GM18520 (cell line): ENCODE measurements around the gene KIAA1328.

ENCODE experiments used
- ATAC-seq: cut with Tn5 transposase; IDR thresholded peaks from one replicate; pipeline ENCODE4 v1.9.1; 2021; ENCODE audit not compliant: unreplicated experiment

The KIAA1328 gene

DNA sequence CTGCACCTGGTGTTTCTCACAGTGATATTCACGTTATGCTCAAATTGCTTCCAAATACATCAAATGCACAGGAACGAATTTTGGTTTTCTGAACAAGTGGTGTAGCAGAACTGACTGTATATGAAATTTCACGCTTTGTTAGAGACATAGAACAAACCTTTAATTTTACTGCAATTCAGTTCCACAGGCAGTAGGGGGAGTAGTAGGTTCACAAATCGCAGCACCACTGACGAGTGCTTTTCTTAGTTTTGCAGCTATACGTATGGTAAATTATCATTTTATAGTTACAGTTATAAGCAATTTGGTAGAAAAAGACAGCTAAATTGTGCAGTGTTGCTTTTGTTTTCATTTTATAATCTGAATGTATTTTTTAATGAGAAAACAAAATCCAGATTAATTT, 113.3 kb downstream of the KIAA1328 start:
- ATAC-seq = no peak

DNA sequence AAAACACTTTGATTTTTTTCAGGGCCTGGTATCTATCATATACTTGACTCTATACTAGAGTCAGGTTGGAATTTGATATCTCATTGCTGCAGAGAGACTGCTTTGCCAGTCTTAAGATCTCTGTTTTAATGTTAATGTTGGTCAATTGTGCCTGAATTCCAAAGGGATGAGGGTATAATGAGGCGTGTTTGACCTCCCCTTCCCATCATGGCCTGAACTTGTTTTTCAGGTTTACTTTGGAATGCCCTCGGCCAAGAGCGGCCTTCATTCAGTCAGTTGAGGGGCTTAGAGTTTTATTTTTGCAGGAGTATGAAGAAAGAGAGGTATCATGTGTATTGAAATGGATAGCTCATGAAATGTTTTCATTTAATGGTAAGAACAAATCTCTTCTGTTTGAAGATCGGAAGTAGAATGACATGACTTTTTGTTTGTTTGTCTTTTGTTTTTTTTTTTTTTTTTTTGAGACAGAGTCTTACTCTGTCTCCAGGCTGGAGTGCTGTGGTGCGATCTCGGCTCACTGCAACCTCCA, 119.0 kb downstream of the KIAA1328 start:
- no peak for ATAC-seq

DNA sequence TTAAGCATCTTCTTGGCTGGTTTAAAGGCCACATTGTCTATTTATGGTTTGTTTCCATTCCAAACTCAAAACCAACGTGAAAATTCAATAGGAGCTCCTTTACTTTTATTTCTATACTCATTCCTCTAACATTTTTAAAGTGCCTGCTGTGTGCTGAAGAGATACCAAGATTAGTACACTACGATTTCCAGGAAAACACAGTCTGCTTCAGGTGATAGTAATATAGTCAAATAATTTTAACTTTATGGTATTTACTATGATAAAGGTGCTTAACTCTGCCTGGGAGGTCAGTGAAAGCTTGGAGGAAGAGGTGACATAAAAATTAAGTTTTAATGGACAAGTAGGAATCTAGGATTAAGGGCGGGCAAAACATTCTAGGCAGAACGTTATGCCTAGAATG, 121.4 kb downstream of the KIAA1328 start:
- ATAC-seq = no peak

DNA sequence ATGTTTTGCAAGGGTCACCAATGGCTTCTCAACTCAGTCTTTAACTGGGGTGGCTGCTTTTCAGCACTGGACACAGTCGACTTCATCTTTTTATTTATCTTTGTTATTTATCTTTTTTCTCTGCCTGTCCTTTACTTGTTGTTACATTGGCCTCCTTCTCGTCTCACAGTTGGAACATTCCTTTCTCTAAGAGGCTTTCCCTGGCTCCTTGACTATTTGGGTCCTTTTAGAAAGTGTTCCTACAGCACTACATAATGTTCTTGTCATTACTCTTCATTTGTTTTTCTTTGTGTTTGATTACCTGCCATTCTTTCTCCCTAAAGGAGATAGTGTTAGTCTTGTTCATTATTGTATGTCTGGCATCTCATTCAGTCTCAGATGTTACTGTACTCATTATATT, 122.0 kb downstream of the KIAA1328 start:
- ATAC-seq = no peak

DNA sequence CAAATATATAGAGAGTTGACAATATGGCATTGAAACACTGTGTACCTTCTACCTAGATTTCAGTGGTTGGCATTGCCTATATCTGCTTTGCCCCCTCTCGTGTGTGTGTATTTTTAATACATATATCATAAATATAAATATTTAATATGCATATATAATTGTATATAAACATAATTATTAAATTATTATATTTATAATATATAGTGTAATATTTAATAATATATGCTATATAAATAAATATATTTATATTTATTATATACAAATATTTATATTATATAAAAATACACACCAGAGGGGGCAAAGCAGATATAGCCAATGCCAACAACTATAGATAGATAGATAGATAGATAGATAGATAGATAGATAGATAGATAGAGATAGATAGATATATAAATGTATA, 124.1 kb downstream of the KIAA1328 start:
- ATAC-seq = no peak

DNA sequence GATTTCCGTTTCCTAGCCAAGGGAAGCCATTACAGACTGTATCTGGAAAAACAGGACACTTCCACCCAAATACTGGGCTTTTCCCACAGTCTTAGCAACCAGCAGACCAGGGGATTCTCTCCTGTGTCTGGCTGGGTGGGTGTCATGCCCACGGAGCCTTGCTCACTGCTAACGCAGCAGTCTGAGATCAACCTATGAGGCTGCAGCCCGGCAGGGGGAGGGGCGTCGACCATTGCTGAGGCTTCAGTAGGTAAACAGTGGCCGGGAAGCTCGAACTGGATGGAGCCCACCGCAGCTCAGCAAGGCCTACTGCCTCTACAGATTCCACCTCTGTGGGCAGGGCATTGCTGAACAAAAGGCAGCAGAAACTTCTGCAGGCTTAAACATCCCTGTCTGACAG, 131.1 kb downstream of the KIAA1328 start:
- ATAC-seq = no peak

DNA sequence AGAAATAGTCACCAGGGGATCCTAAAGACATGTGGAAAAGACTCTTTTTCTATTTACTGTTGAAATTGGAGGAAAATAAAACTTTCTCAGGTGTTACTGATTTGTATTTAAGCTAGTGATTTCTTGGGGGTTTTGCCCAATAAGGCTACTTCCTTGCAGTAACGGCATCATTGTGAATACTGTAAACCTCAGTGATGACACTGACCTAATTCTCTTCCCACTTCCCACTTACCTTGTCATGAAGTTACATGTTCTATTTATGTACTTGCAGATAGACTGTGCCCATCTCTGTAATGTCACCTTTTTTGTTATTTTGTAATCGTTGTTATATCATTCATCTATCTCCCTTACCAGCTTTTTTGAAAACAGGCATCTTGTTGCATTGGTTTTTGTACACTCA, 134.5 kb downstream of the KIAA1328 start:
- ATAC-seq = no peak

DNA sequence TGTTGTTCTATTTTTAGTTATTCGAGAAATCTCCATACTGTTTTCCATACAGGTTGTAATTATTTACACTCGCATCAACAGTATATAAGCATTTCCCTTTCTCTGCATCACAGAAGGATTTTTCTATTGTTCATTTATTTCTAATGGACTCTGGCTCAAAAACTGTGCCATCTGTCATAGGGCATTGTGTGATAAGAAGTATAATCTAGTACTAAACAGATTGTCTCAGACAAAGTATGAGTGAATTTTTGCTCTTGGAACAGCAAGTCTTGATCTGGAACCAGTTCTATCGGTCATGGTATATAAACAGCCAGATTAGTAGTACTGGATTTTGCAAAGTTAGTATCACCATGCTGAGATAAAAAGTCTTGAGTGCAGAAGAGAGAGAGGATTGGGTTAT, 145.8 kb downstream of the KIAA1328 start:
- no peak for ATAC-seq

DNA sequence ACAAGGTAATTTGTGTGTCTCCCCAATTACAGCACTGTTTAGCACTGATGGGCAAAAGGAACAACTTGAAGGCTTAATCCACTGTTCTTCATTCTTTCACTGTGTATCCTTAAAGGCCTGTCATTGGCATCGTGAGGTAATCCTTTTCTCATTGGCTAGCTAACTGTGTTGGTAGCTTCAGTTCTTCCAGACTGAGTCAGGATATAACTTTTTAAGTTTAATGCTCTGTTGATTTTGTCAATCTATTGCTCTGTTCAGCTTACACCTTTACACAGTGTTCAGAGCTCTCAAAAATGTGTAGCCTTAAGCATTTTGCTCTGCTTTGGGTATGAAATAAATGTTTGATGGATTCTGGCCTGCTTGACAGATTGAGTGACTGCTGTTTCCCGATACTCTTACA, 148.2 kb downstream of the KIAA1328 start:
- ATAC-seq = no peak

DNA sequence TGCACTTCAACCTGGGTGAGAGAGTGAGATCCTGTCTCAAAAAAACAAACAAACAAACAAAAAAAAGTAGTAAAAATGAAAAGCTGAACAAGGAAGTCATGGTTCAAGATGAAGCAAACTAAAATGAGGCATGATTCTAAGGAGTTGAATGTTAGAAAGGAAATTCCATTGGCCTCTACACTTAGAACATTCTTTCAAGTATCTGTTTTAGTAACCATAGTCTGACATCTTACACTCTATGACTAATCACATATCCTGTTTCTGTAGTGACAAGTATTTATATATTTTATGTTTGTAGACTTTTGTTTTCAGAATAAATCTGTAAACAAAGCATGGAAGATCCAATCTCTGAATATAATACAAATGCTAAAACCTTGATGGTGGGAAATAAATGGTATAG, 164.1 kb downstream of the KIAA1328 start:
- no peak for ATAC-seq

DNA sequence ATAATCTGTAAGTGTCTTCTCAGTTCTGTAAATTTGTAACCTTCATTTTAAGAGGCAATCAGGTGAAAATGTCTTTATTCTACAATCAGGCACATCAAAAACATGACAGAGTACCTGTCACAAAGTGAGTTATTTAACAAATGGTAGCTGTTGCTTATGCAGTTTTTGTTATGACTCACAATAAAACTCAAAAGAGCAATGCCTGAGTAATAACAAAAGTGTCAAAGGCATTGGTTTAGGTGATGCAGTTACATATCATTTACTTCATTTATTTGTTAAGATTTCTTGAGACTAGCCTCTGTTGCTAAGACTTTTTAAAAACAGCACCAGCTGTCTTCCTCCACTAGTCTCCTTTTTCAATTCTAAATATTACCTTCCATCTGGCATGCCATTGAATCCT, 177.8 kb downstream of the KIAA1328 start:
- peak; percentile 88 for ATAC-seq

DNA sequence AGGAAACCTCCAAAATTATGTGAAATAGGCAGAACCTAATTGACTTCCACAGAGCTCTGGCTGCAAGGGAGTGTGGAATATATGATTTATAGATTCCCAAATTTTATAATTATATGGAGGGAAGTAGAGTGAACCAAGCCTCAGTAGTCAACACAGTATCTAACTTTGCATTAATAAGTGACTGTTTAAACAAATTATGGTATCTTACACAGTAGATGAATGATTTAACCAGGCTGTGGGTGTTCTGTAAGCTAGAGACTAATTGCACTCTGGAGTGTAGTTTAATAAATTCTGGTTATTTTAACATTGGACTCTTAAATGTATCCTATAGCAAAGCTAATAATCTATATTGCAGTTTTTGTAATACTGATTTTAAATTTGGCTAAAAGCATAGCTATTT, 183.5 kb downstream of the KIAA1328 start:
- ATAC-seq = no peak

DNA sequence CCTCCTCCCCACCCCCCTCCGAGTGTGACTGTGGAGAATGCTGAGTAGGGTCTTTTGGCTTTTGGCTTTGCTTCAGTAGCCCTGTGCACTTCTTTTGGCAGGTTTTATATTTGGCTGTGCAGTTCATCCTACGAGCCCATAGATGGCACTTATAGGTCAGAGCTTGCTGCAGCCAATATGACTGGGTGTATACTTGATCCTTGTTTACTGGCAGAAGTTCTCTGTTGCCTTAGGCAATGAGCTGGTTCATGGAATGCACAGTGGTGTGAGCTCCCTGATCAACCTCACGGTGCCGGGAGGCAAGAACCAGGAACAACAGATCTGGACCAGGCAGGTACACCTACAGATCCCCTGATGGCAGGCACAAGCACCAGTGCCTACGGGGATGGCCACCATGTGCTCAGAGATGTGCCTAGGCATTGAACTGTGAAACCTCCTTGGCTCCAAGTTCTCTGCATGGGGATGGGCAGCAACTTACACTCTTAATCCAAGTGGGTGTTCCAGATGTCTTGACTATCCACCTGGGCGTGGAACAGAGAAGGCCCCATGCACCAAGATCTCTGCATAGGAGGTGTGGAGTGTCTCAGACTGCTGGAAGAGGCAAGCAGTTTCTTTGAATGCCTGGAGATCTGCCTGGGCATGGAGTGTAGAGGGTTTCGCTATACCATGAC, 190.4 kb downstream of the KIAA1328 start:
- ATAC-seq = no peak

DNA sequence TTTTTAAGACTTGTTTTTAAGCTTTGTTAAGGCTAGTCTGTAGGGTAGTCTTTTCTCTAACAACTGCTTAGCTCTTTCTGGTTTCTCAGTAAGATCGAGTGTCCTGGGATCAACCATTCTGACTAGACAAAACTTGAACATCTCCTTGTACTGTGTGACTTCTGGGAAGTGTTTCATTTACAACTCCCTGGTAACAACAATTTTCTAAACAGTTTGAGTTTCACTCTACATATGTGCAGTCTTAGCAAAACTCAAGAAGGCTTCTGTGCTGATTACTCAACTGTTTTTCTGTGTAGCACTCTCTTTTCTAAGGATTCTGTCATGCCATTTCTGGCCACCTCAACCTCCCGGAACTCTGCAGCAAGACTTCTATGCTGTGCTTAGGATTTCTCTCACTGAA, 204.5 kb downstream of the KIAA1328 start:
- ATAC-seq = no peak

DNA sequence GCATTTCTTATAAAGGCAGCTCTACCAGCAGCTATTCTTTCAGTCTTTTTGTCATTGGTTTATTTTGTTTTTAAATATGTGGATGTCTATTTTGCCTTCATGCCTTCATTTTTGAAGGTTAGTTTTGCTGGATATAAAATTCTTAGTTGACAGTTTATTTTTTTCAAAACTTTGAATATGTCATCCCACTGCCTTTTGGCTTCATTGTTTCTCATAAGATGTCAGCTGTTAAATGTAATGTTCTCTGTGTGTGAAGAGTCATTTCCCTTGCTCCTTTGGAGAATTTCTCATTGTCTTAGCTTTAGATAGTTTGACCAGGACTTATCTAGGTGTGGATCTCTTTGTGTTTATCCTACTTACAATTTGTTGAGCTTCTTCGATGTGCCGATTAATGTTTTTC, 213.5 kb downstream of the KIAA1328 start:
- no peak for ATAC-seq

DNA sequence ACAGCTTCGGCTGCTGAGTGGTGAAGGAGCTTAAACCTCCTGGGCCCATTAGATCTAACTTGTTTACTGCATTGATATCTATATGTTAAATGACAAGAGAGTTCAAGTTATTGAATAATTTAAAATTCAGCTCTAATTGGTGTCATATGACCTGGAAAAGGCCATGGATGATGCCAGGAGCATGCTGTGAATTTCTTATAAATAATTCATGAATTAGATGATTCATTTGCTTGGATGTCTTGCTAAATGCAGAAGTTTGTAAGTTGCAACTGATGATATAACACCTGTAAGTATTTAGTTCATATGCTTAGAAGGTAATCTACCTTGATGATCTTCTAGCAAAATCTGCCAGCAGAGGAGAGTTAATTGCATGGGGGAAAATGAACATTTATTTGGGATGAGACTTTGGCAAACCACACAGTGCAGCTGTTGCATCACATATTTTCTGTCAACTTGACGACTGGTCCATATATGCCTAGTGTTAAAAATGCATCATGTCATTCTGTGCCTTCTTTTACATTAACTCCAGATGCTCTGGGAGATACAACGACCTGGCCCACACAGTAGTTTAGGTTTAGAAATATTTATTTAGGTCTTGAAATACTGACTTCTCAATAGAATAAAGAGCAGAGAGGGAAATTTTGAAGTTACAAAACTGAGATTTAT, 226.3 kb downstream of the KIAA1328 start:
- ATAC-seq = no peak

DNA sequence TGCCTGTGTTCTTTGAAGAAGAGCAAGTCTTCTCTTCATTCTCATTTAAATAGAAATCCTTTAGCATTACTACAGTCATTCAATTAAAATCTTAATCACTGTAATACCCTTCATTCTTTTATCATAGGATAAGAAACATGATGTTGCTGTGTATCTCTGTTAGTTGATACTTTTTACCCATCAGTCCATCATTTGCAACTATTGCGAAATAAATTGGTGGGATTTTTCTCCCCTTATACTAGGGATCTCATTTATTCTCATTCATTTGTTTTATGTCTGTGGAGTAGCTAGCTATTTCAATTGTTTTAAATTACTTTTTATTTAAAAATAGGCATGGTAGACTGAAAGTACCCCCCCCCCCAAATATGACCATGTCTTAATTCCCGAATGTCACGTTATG, 235.3 kb downstream of the KIAA1328 start:
- ATAC-seq = no peak

DNA sequence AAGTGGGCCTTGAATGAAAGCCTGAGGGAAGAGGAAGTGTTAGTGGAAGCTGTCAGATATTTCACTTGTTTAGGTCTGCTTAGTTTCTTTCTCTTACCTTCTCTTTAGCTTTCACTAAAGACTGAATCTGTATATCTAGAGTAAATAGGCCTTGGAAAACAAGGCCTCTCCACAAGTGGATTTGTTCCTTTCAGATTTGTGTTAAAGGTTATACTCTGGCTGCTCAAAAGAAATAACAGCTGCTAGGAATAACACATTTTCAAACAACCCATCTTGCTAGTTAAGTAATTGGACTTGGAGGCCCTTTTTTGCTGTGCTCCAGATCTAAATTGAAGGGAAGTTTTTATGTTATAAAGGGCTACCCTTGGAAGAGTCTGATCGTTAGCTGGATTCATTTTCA, 236.3 kb downstream of the KIAA1328 start:
- no peak for ATAC-seq

DNA sequence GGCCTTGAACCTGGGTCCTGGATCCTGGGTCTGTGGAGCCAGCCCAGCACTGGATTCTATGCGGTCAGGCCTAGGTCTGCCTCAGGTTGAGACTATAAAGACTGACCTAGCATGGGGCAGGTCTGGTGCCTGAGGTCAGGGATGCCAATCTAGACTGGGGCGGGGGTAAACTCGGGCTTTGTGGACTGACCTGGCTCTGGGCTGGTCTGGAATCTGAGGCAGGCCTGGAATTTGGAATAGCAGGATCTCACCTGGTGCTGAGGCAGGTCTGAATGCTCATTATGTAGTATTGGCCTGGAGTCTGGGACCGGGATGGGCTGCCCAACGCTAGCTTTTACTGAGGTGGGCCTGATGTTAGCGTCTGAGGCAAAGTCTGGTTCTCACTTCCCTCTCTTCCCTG, 256.0 kb downstream of the KIAA1328 start:
- ATAC-seq = no peak

DNA sequence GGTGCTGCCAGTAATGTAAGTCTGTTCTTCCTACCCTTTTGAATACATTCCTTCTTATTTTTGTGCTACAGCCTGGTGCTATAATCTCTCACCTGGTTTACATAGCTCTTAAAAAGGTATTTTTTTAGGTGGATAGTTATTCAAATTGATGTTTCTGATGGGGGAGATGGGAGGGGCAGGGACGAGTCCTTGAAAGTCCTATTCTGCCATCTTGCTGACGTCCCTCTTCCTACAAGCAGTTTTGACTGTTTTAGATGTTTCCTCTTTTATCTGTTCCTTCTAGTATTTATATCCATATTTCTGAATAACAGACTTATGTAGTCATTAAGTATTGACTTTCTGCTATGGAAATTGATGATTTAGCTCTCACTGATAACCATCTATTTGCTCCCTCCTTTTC, 256.4 kb downstream of the KIAA1328 start:
- no peak for ATAC-seq

DNA sequence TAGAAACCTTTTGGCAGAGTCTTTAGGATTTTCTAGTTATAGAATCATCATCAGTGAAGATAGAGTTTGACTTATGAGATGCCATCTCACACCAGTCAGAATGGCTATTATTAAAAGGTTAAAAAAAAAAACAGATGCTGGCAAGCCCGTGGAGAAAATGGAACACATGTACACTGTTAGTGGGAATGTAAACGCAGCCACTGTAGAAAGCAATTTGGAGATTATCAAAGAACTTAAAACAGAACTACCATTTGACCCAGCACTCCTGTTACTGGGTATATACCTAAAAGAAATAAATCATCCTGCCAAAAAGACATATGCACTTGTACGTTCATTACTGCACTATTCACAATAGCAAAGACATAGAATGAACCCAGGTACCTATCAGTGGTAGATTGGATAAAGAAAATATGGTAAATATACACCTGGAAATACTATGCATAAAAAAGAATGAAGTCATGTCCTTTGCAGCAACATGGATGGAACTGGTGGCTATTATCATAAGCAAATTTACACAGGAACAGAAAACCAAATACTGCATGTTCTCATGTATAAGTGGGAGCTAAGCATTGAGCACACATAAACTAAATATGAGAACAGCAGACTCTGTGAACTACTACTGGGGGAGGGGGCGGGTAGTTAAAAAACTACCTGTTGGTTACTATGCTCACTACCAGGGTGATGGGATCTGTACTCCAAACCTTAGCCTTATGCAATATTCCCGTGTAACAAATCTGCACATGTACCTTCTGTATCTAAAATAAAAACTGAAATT, 279.0 kb downstream of the KIAA1328 start:
- ATAC-seq = no peak

DNA sequence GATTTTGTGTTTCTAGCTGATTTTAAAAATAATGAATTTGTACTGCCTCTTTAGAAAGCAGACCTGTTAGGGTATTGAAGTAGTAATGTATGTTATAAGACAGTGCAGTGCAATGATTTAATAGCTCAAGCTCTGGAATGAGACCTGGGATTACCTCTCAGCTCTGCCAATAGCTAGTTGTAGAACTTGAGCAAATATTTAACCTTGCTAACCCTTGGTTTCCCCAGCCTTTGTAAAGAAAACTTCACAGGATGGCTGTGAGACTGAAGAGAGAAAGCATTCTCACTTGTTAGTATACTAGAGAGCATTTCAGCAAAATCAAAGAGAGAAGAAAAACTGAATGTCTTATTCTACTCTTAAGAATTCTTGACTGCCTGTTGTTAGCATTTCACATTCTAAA, 293.9 kb downstream of the KIAA1328 start:
- ATAC-seq = no peak
